Retinal pigment epithelial cell (primary cell): Measurements from ENCODE around the gene CELF4.

ENCODE experiments used
- DNase-seq: peaks from one replicate; pipeline ENCODE4 v3.0.0-alpha.2; 2010; ENCODE audit warnings: low read depth
- H3K4me3 ChIP-seq: 2 replicates; pipeline ENCODE4 v1.5.1; 2011; ENCODE audit warnings: mild to moderate bottlenecking, low read length, control low read depth, moderate library complexity
- CTCF ChIP-seq: conservative IDR thresholded peaks from 2 replicates; pipeline ENCODE4 v1.5.1; 2011; ENCODE audit warnings: low read depth, low read length, control low read depth, inconsistent platforms

The CELF4 gene

GRCh38 chr18:37584952-37585695 lies 19.5 kb upstream of the CELF4 start:
- no peak for DNase-seq
- no peak for TF ChIP-seq CTCF
- H3K4me3 ChIP-seq: no peak overlapping the region

GRCh38 chr18:37584217-37584616 lies 18.6 kb upstream of the CELF4 start:
- TF ChIP-seq CTCF: no peak
- H3K4me3 ChIP-seq: no peak overlapping the region
- DNase-seq: no peak

GRCh38 chr18:37582261-37582660 lies 16.7 kb upstream of the CELF4 start:
- no peak overlapping the region for H3K4me3 ChIP-seq
- DNase-seq: no peak
- TF ChIP-seq CTCF: no peak

- peak; percentile 73 for TF ChIP-seq CTCF
- no peak for DNase-seq
- no peak overlapping the region for H3K4me3 ChIP-seq
Observed at GRCh38 chr18:37578886-37579513, 13.4 kb upstream of the CELF4 start.

- H3K4me3 ChIP-seq: no peak overlapping the region
- TF ChIP-seq CTCF: no peak
- DNase-seq: no peak
Observed at GRCh38 chr18:37578182-37578678, 12.6 kb upstream of the CELF4 start.

- no peak for DNase-seq
- H3K4me3 ChIP-seq: no peak overlapping the region
- TF ChIP-seq CTCF: no peak
Observed at GRCh38 chr18:37577051-37577611, 11.5 kb upstream of the CELF4 start.
